Activated T-cell treated with anti-CD3 and anti-CD28 coated beads, Interleukin-2, amount 50 U/mL, for 72 hours (primary cell): Measurements from ENCODE around the gene MLLT10. TPM values are rescaled to one million over a fixed set of nuclear protein-coding genes. Genes with fewer than 3 reads are reported as not detected.

Experiments used
- ATAC-seq, 2 donors: fragments of 150-1000 bp; cut with Tn5 transposase; replicated peaks in 1 of 2; 2 replicates each; pipeline ENCODE4 v1.10.0; 2021; ENCODE audit warnings: moderate library complexity in 2 of 2, mild to moderate bottlenecking in 1 of 2
- DNase-seq, 2 donors: peaks; one replicate each; pipeline ENCODE4 v3.0.0; 2021 to 2022; ENCODE audit warnings: mixed read lengths in 1 of 2
- H3K27ac Mint-ChIP-seq: one replicate; pipeline ENCODE4 v1.8.0; 2022; ENCODE audit warnings: mild to moderate bottlenecking, moderate library complexity, mixed read lengths
- H3K27me3 Mint-ChIP-seq: one replicate; pipeline ENCODE4 v1.8.0; 2022; ENCODE audit warnings: low read depth, mixed read lengths
- H3K36me3 Mint-ChIP-seq, 2 donors: one replicate each; pipeline ENCODE4 v1.8.0; 2022; ENCODE audit warnings: mixed read lengths in 2 of 2, mild to moderate bottlenecking in 1 of 2; ENCODE audit not compliant: insufficient read depth in 2 of 2
- H3K4me1 Mint-ChIP-seq: one replicate; pipeline ENCODE4 v1.8.0; 2022; ENCODE audit warnings: low read depth, mixed read lengths
- H3K4me3 Mint-ChIP-seq, 2 donors: one replicate each; pipeline ENCODE4 v1.8.0; 2022; ENCODE audit warnings: mild to moderate bottlenecking in 2 of 2, mixed read lengths in 2 of 2, moderate library complexity in 2 of 2
- H3K9me3 Mint-ChIP-seq, 2 donors: one replicate each; pipeline ENCODE4 v1.8.0; 2022; ENCODE audit warnings: mixed read lengths in 2 of 2
- total RNA-seq, 2 donors: library from RNA; stranded (reverse); gene quantifications; one replicate each; pipeline ENCODE4 v1.2.3, GENCODE V29; 2022

MLLT10 gene
- total RNA-seq, 2 donors from 2014 or later, result 45.4 to 46.0 TPM

DNA sequence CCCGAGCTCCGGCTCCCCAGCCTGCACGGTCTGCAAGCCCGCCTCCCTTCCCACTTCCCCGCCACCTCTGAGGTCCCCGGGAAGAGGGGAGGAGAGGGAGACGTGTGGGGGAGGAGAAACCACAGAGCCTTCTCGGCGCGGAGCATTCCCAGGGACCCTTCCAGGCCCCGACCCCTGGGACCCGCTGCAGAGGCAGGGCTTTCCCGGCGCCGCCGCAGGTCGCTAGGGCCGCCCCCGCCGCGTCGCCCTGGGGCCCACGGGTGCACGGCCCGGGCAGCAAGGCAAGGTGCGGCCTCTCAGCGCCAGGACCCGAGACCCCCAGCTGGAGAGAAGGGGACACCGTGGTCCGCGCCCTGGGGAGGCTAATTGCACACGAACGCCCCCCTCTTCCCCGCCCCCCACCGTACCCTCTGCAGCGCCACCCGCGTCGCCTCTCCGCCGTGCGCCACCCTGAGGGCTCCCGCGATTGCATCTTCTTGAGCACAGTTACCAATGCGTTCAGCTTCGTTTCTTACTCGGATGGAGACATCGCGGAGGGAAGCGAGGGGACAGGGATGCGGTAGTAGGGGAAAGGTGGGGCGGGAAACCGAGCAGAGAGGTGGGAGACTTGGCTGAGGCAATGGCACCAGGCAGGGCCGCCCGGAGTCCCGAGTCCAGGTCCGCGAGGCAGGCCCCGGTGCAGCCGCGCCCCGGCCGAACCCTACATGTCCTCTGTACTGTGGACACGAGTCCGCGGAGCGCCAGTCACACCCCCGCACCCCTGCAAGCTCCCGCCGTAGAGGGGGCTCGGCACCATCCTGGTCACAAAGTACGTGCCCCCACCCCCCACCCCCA is 37.5 kb upstream of the MLLT10 start:
- ATAC-seq, result peak; percentile 67 to 69

GRCh38 chr10:21497177-21497807 is 36.7 kb upstream of the MLLT10 start:
- no peak overlapping the region for H3K27ac Mint-ChIP-seq
- no peaks in the 10 kb centered on the region for H3K9me3 Mint-ChIP-seq

More for the DNA sequence above, 37.5 kb upstream of the MLLT10 start:
- H3K27ac Mint-ChIP-seq, result no peak overlapping the region
- H3K27me3 Mint-ChIP-seq, result peaks cover 68% of the 10 kb centered on the region
- peak; percentile 63 to 69 for DNase-seq
- H3K4me3 Mint-ChIP-seq, result peak overlapping the region; percentile 88 to 97
- H3K9me3 Mint-ChIP-seq, result no peaks in the 10 kb centered on the region
- H3K36me3 Mint-ChIP-seq, result peaks cover 1 to 3% of the 10 kb centered on the region in 2 donors
- peaks cover 25% of the 10 kb centered on the region for H3K4me1 Mint-ChIP-seq

DNA sequence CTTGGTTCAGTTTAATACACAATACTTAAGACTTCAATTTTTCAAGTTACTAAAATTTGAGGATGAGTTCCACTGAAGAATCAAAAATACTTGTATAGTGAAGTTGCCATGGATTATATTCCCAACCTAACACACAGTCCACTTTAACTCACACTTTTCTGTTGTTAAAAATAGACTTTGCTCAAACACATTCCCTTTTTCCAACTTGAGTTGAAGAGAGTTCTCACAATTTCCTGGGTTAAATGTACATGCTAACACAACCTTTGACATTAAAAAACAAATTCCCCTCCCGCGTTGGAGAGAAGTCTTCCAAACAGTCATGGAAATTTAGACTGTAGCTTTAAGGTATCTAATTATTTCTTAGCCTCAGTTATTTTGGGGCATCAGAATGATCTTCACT is 35.7 kb upstream of the MLLT10 start:
- H3K36me3 Mint-ChIP-seq, result peaks cover 1 to 3% of the 10 kb centered on the region in 2 donors
- H3K4me1 Mint-ChIP-seq, result peaks cover 25% of the 10 kb centered on the region
- H3K27me3 Mint-ChIP-seq, result peaks cover 73% of the 10 kb centered on the region
- H3K4me3 Mint-ChIP-seq, result peak overlapping the region; percentile 10 to 97
- no peak for DNase-seq
- no peak overlapping the region for H3K27ac Mint-ChIP-seq
- no peaks in the 10 kb centered on the region for H3K9me3 Mint-ChIP-seq
- no peak for ATAC-seq

More at GRCh38 chr10:21497177-21497807, 36.7 kb upstream of the MLLT10 start:
- Mint-ChIP-seq H3K36me3 (peaks cover 1 to 3% of the 10 kb centered on the region in 2 donors), H3K4me3 (peak overlapping the region; percentile 88 to 97), H3K27me3 (peaks cover 73% of the 10 kb centered on the region), H3K4me1 (peaks cover 25% of the 10 kb centered on the region)
- ATAC-seq (peak; percentile 13 to 23), DNase-seq (peak; percentile 48 to 50)

DNA sequence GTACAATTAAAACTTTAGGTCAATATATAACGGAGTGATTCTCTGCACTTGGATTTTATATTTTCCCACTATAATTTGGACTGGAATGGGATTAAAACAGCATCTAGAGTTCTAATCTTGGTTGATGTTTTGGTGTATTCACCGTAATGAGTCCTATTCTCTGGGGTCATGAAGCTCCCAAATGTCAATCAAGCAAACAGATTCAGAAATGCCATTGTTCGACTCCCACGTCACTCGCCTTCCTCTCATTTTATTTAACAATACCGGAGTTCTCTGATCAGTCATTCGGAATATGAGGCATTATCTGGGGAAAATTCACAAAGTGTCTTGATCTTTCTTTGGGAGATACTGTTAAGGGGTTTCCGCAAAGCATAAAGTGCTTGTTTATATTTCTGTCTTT is 35.0 kb upstream of the MLLT10 start:
- H3K36me3 Mint-ChIP-seq, result peaks cover 1 to 3% of the 10 kb centered on the region in 2 donors

DNA sequence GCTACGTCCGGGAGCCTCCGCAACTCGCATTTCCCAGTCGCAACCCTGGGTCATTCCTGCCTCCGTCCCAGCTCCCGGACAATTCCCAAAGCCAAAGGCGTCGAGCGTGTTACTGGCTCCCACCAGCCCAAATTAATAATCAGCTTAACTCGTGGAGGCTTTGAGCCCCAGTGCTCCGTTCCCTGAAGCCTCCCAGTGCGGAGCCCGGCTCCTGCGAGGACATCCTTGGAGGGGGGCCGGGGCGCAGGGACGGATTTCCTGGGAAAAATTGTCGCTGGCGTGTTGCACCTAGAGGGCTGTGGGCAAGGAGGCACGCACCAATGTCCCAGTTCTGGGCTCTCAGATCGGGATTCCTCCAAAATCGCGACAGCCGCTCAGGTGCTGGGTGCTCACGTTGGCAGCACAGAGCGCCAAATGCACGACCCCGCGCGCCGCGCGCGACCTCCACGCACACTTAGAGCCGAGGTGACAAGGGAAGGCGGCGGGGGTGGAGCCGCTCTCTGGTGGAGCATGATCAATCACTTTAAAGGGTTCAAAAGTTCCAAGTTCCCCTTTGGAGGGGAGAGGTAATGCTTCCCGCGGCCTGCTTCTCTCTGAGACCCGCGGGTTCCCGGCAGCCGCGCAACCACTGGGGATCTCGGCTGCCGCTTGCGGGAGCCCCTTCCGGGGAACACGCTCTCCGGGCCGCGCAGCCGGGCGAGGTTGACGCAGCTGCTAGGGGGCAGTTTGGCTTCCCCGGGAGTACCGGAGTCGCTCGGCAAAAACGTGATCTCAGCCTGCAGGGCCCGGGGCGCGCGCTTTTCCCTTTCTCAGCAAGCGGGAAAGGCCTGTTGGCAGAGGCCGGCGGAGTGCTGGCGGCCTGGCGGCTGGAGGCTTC is 34.1 kb upstream of the MLLT10 start:
- H3K27me3 Mint-ChIP-seq, result peaks cover 69% of the 10 kb centered on the region
- H3K4me3 Mint-ChIP-seq, result peak overlapping the region; percentile 47 to 63
- DNase-seq (peak in 1 of 2 donors; percentile 34), ATAC-seq (no peak)
- H3K4me1 Mint-ChIP-seq, result peaks cover 17% of the 10 kb centered on the region
- H3K36me3 Mint-ChIP-seq, result peaks cover 1 to 3% of the 10 kb centered on the region in 2 donors
- H3K9me3 Mint-ChIP-seq, result no peaks in the 10 kb centered on the region
- H3K27ac Mint-ChIP-seq, result no peak overlapping the region

More for the DNA sequence above, 35.0 kb upstream of the MLLT10 start:
- Mint-ChIP-seq H3K4me3 (peak overlapping the region in 1 of 2 donors; percentile 97), H3K27me3 (peaks cover 69% of the 10 kb centered on the region), H3K4me1 (peaks cover 22% of the 10 kb centered on the region), H3K9me3 (no peaks in the 10 kb centered on the region), H3K27ac (no peak overlapping the region)
- no peak for ATAC-seq
- DNase-seq, result no peak

DNA sequence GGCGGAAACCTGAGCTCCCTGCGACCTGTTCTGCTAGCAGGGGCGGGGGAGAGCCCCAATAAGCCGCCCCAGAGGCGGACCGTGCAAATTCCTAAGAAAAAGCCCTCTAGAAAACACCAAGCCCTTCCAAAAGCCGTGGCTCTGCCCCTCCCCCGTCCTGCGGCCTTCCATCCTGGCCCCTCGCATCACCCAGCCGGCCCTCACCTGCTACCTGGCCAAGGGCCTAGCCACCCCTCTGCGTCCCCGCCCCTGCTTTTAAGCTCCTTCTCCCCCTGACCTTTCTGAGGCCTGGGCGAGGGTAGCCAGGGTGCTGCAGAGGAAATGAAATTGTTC is 33.5 kb upstream of the MLLT10 start:
- H3K4me1 Mint-ChIP-seq, result peaks cover 11% of the 10 kb centered on the region
- ATAC-seq (no peak), DNase-seq (no peak)
- H3K9me3 Mint-ChIP-seq, result no peaks in the 10 kb centered on the region
- peaks cover 1% of the 10 kb centered on the region in 2 donors for H3K36me3 Mint-ChIP-seq
- H3K27ac Mint-ChIP-seq, result no peak overlapping the region
- H3K4me3 Mint-ChIP-seq, result peak overlapping the region in 1 of 2 donors; percentile 63
- peaks cover 68% of the 10 kb centered on the region for H3K27me3 Mint-ChIP-seq

DNA sequence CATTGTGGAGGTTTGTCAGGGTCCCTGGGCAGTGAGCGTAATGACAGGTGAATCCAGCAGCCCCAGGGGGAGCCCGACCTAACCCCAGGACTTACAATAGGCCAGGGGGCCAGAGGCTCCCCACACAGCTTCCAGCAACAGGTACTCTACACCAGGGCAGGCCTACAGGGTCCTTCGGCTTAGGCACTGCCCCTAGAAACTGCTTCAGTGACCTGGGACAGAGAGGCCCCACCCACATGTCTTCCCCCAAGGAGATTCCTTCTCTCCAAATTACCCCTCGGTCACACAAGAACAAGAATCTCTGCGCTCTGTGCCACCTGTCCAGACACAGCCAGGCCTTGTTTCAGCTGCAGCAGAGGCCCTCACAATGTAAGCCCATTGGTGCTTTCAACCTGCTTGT is 32.9 kb upstream of the MLLT10 start:
- no peaks in the 10 kb centered on the region for H3K9me3 Mint-ChIP-seq
- DNase-seq (no peak), ATAC-seq (no peak)
- no peak overlapping the region for H3K4me3 Mint-ChIP-seq
- H3K27ac Mint-ChIP-seq, result no peak overlapping the region
- H3K27me3 Mint-ChIP-seq, result peaks cover 73% of the 10 kb centered on the region
- H3K4me1 Mint-ChIP-seq, result peaks cover 10% of the 10 kb centered on the region
- H3K36me3 Mint-ChIP-seq, result peaks cover 1% of the 10 kb centered on the region in 2 donors

DNA sequence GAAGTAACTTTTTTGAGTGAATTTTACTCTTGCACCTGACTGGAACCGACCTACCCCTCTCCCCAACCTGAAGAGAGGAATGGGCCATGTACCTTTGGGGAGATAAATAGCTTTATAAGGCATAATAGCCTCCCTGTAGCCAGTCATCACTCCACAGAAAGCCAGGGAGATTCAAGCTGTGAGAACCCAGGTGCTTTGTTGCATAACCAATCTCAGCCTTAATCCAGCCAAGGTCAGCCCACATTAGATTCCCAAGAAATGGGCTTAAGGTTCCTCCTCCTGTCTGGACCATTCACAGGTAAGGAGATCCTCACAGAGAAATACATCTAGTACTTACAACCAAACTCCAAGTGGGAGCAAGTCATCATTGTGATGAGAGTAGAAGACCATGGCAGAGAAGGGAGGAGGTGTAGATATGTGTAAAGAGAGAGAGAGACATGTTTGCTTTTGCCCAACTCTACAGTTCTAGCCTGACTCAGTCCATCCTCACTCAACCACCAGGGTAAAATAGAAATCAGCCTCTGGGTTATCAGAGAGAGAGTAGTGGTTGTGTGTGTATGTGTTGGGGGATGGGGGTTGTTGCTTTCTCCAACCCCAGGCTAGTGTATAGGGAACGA is 32.2 kb upstream of the MLLT10 start:
- Mint-ChIP-seq H3K27ac (no peak overlapping the region), H3K27me3 (peaks cover 80% of the 10 kb centered on the region), H3K36me3 (peaks cover 1% of the 10 kb centered on the region in 2 donors), H3K9me3 (no peaks in the 10 kb centered on the region), H3K4me3 (no peak overlapping the region), H3K4me1 (peaks cover 10% of the 10 kb centered on the region)
- ATAC-seq (peak; percentile 55 to 56), DNase-seq (no peak)

GRCh38 chr10:21502348-21502740 is 31.7 kb upstream of the MLLT10 start:
- H3K4me1 Mint-ChIP-seq, result peaks cover 10% of the 10 kb centered on the region
- H3K27ac Mint-ChIP-seq, result no peak overlapping the region
- peaks cover 84% of the 10 kb centered on the region for H3K27me3 Mint-ChIP-seq
- ATAC-seq, result no peak
- DNase-seq, result no peak
- H3K4me3 Mint-ChIP-seq, result no peak overlapping the region
- no peaks in the 10 kb centered on the region for H3K9me3 Mint-ChIP-seq
- peaks cover 1% of the 10 kb centered on the region in 2 donors for H3K36me3 Mint-ChIP-seq

- no peak overlapping the region for H3K27ac Mint-ChIP-seq
- peaks cover 81% of the 10 kb centered on the region for H3K27me3 Mint-ChIP-seq
- no peaks in the 10 kb centered on the region for H3K9me3 Mint-ChIP-seq
- DNase-seq, result no peak
- ATAC-seq, result no peak
- H3K4me1 Mint-ChIP-seq, result no peaks in the 10 kb centered on the region
- peaks cover 0 to 1% of the 10 kb centered on the region in 2 donors for H3K36me3 Mint-ChIP-seq
- H3K4me3 Mint-ChIP-seq, result no peak overlapping the region
Measured at GRCh38 chr10:21503542-21503941, 30.5 kb upstream of the MLLT10 start.

DNA sequence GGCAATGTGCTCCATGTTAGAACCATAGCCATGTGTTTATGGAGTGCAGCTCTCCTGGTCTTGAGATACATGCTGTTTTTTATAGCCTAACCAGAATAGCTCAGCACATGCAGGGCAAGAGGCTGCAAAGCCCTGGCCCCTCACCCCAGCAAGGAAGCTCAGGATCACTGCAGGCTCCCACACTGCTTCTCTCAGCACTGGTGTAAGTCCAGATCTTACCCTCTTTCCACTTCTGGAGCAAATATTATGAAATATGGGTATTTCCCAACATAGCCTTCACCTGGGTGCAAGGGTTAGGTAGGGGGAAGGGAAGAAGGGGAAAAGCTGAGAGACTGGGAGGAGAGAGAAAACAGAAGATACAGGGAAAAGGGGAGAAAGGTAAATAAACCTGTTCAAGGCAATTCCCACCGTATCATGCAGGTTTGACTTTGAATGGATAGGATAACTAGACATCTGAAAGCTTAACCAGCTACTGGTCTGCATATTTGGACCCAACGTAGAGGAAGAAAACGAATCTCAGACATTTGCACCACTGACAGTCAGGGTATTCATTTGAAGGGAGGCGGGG is 28.2 kb upstream of the MLLT10 start:
- peaks cover 66% of the 10 kb centered on the region for H3K27me3 Mint-ChIP-seq
- no peak overlapping the region for H3K27ac Mint-ChIP-seq
- H3K9me3 Mint-ChIP-seq, result no peaks in the 10 kb centered on the region
- H3K36me3 Mint-ChIP-seq, result no peaks in the 10 kb centered on the region
- no peaks in the 10 kb centered on the region for H3K4me1 Mint-ChIP-seq
- H3K4me3 Mint-ChIP-seq, result no peak overlapping the region
- ATAC-seq (no peak), DNase-seq (no peak)

GRCh38 chr10:21506351-21506750 is 27.7 kb upstream of the MLLT10 start:
- no peaks in the 10 kb centered on the region for H3K36me3 Mint-ChIP-seq
- H3K4me1 Mint-ChIP-seq, result no peaks in the 10 kb centered on the region
- no peak overlapping the region for H3K27ac Mint-ChIP-seq
- no peaks in the 10 kb centered on the region for H3K9me3 Mint-ChIP-seq
- peaks cover 66% of the 10 kb centered on the region for H3K27me3 Mint-ChIP-seq
- no peak overlapping the region for H3K4me3 Mint-ChIP-seq
- DNase-seq, result no peak
- ATAC-seq, result no peak
